H1 (cell line): Measurements from ENCODE around the gene S100A14. TPM values are rescaled to one million over a fixed set of nuclear protein-coding genes. Genes with fewer than 3 reads are reported as not detected.

Experiments used
- CTCF ChIA-PET: fragments of 300-600 bp; sonication (Branson Sonifier 250); formaldehyde crosslinking; loops from one replicate; lab custom pipeline; 2021; ENCODE audit not compliant: partially characterized antibody; lab: Charles Lee
- POLR2A ChIA-PET: fragments of 300-600 bp; sonication (Branson Sonifier 250); formaldehyde crosslinking; loops from one replicate; lab custom pipeline; 2021; ENCODE audit warnings: inconsistent platforms; ENCODE audit not compliant: partially characterized antibody; lab: Charles Lee
- DNase-seq, 2 experiments: peaks; one replicate each; pipeline versions ENCODE4 v3.0.0 to v3.0.0-alpha.2; 2010 to 2022; ENCODE audit warnings: low spot score in 2 of 2, low read depth in 1 of 2, mixed read lengths in 1 of 2
- FAIRE-seq: peaks from 2 replicates; lab custom pipeline; 2011; peaks lifted over from hg19 to GRCh38; lab: Jason Lieb, UNC
- H2AFZ ChIP-seq: 2 replicates; pipeline ENCODE4 v1.8.1; 2012; ENCODE audit warnings: low read length, inconsistent platforms
- H2AK5ac ChIP-seq: 2 replicates; pipeline ENCODE4 v1.6.1; 2013; ENCODE audit warnings: low read depth, low read length
- H2BK120ac ChIP-seq: replicated peaks from 2 replicates; pipeline ENCODE3; 2013; ENCODE audit warnings: low read depth, low read length, inconsistent platforms
- H2BK12ac ChIP-seq: 2 replicates; pipeline ENCODE4 v1.6.1; 2013; ENCODE audit warnings: low read depth, low read length
- H2BK15ac ChIP-seq: 2 replicates; pipeline ENCODE4 v1.6.1; 2013; ENCODE audit warnings: low read length
- H2BK20ac ChIP-seq: 2 replicates; pipeline ENCODE4 v1.6.1; 2013; ENCODE audit warnings: low read length
- H2BK5ac ChIP-seq: 2 replicates; pipeline ENCODE4 v1.6.1; 2013; ENCODE audit warnings: low read depth, low read length
- H3K14ac ChIP-seq: 2 replicates; pipeline ENCODE4 v1.6.1; 2013; ENCODE audit warnings: inconsistent platforms; ENCODE audit not compliant: insufficient read length
- H3K18ac ChIP-seq: 2 replicates; pipeline ENCODE4 v1.6.1; 2013; ENCODE audit warnings: low read length; ENCODE audit errors: extremely low read depth
- H3K23ac ChIP-seq: 2 replicates; pipeline ENCODE4 v1.6.1; 2013; ENCODE audit warnings: inconsistent platforms; ENCODE audit not compliant: insufficient read length
- H3K23me2 ChIP-seq: 2 replicates; pipeline ENCODE4 v1.6.1; 2013; ENCODE audit warnings: low read depth, low read length
- H3K27ac ChIP-seq: 2 replicates; pipeline ENCODE4 v1.6.1; 2011; ENCODE audit warnings: low read depth, low read length, inconsistent platforms
- H3K27me3 ChIP-seq, 4 experiments: replicated peaks in 1 of 4; 1 replicate in 1 of 4; 2 replicates in 3 of 4; pipeline versions ENCODE4 v1.6.1 to v1.8.1; 2011 to 2013; ENCODE audit warnings: low read length in 3 of 4, mild to moderate bottlenecking in 3 of 4, inconsistent platforms in 2 of 4, mixed read lengths in 2 of 4, moderate library complexity in 1 of 4; ENCODE audit not compliant: control insufficient read depth in 3 of 4, insufficient read depth in 3 of 4; ENCODE audit errors: extremely low read depth in 1 of 4
- H3K36me3 ChIP-seq, 4 experiments: 2 replicates each; pipeline versions ENCODE4 v1.6.1 to v1.8.1; 2011 to 2013; ENCODE audit warnings: mild to moderate bottlenecking in 4 of 4, low read length in 3 of 4, moderate library complexity in 2 of 4, control low read depth in 1 of 4, inconsistent platforms in 1 of 4; ENCODE audit not compliant: insufficient read depth in 4 of 4, control insufficient read depth in 2 of 4
- H3K4ac ChIP-seq: replicated peaks from 2 replicates; pipeline ENCODE3; 2013; ENCODE audit warnings: low read length, low read depth, mixed read lengths, inconsistent platforms; ENCODE audit not compliant: insufficient read length
- H3K4me1 ChIP-seq, 4 experiments: replicated peaks in 1 of 4; 1 replicate in 1 of 4; 2 replicates in 3 of 4; pipeline versions ENCODE4 v1.6.1 to v1.8.1; 2011 to 2013; ENCODE audit warnings: low read length in 3 of 4, inconsistent platforms in 2 of 4, mixed read lengths in 1 of 4; ENCODE audit not compliant: insufficient read depth in 4 of 4, control insufficient read depth in 3 of 4
- H3K4me2 ChIP-seq, 2 experiments: 2 replicates each; pipeline versions ENCODE4 v1.6.1 to v1.8.1; 2011 to 2013; ENCODE audit warnings: low read depth in 2 of 2, low read length in 2 of 2, control low read depth in 1 of 2, inconsistent platforms in 1 of 2, mild to moderate bottlenecking in 1 of 2; ENCODE audit not compliant: insufficient read depth in 1 of 2
- H3K4me3 ChIP-seq, 4 experiments: fragments of 200-600, 300-600 bp in 1 of 4; sonication (generic), shearing (Covaris generic), sonication (Bioruptor Twin) in 1 of 4; 2 replicates each; pipeline versions ENCODE4 v1.5.1 to v1.8.1; 2011 to 2016; ENCODE audit warnings: low read length in 4 of 4, low read depth in 3 of 4, control low read depth in 2 of 4, inconsistent platforms in 2 of 4, mild to moderate bottlenecking in 2 of 4, mixed read lengths in 1 of 4, moderate library complexity in 1 of 4; ENCODE audit not compliant: insufficient read depth in 2 of 4; ENCODE audit errors: extremely low read depth in 1 of 4
- H3K56ac ChIP-seq: replicated peaks from 2 replicates; pipeline ENCODE3; 2013; ENCODE audit warnings: low read depth, mild to moderate bottlenecking, mixed read lengths, low read length, inconsistent platforms; ENCODE audit not compliant: insufficient read length
- H3K79me1 ChIP-seq: 2 replicates; pipeline ENCODE4 v1.6.1; 2013; ENCODE audit warnings: low read depth, low read length, control low read depth
- H3K79me2 ChIP-seq, 2 experiments: 2 replicates each; pipeline versions ENCODE4 v1.6.1 to v1.8.1; 2012 to 2013; ENCODE audit warnings: low read length in 2 of 2, mild to moderate bottlenecking in 2 of 2, inconsistent platforms in 1 of 2; ENCODE audit not compliant: insufficient read depth in 2 of 2, control insufficient read depth in 1 of 2
- H3K9ac ChIP-seq, 4 experiments: replicated peaks in 1 of 4; 1 replicate in 1 of 4; 2 replicates in 3 of 4; pipeline versions ENCODE4 v1.6.1 to v1.8.1; 2011 to 2013; ENCODE audit warnings: low read depth in 3 of 4, low read length in 3 of 4, control low read depth in 2 of 4, mild to moderate bottlenecking in 2 of 4, moderate library complexity in 2 of 4, inconsistent platforms in 1 of 4; ENCODE audit errors: extremely low read depth in 1 of 4
- H3K9me3 ChIP-seq, 2 experiments: 2 replicates each; pipeline versions ENCODE4 v1.6.1 to v1.8.1; 2012 to 2013; ENCODE audit warnings: mild to moderate bottlenecking in 2 of 2, moderate library complexity in 2 of 2, control low read depth in 1 of 2, inconsistent platforms in 1 of 2, low read depth in 1 of 2, low read length in 1 of 2, mixed read lengths in 1 of 2; ENCODE audit not compliant: insufficient read depth in 2 of 2
- H4K20me1 ChIP-seq, 2 experiments: replicated peaks in 1 of 2; 2 replicates each; pipeline versions ENCODE3 to v1.8.1; 2011 to 2013; ENCODE audit warnings: inconsistent platforms in 2 of 2, low read length in 2 of 2, mild to moderate bottlenecking in 1 of 2; ENCODE audit not compliant: insufficient read depth in 2 of 2, control insufficient read depth in 1 of 2
- H4K5ac ChIP-seq: 2 replicates; pipeline ENCODE4 v1.6.1; 2013; ENCODE audit warnings: low read length, low read depth, mixed read lengths, inconsistent platforms; ENCODE audit not compliant: insufficient read length
- H4K8ac ChIP-seq: 2 replicates; pipeline ENCODE4 v1.8.0; 2013; ENCODE audit warnings: mild to moderate bottlenecking, moderate library complexity, low read length, inconsistent platforms; ENCODE audit not compliant: insufficient read depth; ENCODE audit errors: extremely low read depth
- H4K91ac ChIP-seq: replicated peaks from 2 replicates; pipeline ENCODE3; 2013; ENCODE audit warnings: low read length, mixed read lengths, inconsistent platforms; ENCODE audit not compliant: insufficient read length
- CTCF ChIP-seq, 3 experiments: IDR thresholded peaks; 1 replicate in 2 of 3; 2 replicates in 1 of 3; pipeline versions ENCODE4 v1.5.1 to v1.6.1; 2011; ENCODE audit warnings: low read length in 3 of 3, mild to moderate bottlenecking in 3 of 3, inconsistent platforms in 2 of 3, low read depth in 1 of 3, moderate library complexity in 1 of 3; ENCODE audit not compliant: insufficient read depth in 1 of 3; ENCODE audit errors: control extremely low read depth in 1 of 3
- EGR1 ChIP-seq: IDR thresholded peaks from 2 replicates; pipeline ENCODE4 v1.6.1; 2011; ENCODE audit warnings: low read depth, low read length, borderline replicate concordance
- GTF2F1 ChIP-seq: IDR thresholded peaks from 2 replicates; pipeline ENCODE4 v1.6.1; 2012; ENCODE audit warnings: low read depth, low read length, improper control_type of control experiment, borderline replicate concordance
- MAX ChIP-seq: IDR thresholded peaks from 2 replicates; pipeline ENCODE4 v1.6.1; 2012; ENCODE audit warnings: inconsistent platforms
- RAD21 ChIP-seq, 2 experiments: IDR thresholded peaks in 1 of 2; conservative IDR thresholded peaks in 1 of 2; 2 replicates each; pipeline ENCODE4 v1.6.1; 2011; ENCODE audit warnings: low read depth in 2 of 2, low read length in 2 of 2, improper control_type of control experiment in 1 of 2, inconsistent platforms in 1 of 2, mild to moderate bottlenecking in 1 of 2, moderate library complexity in 1 of 2
- SIN3A ChIP-seq, 2 experiments: IDR thresholded peaks in 1 of 2; conservative IDR thresholded peaks in 1 of 2; 2 replicates each; pipeline ENCODE4 v1.6.1; 2011 to 2012; ENCODE audit warnings: low read length in 2 of 2, improper control_type of control experiment in 1 of 2, low read depth in 1 of 2, mild to moderate bottlenecking in 1 of 2
- TBP ChIP-seq: IDR thresholded peaks from 2 replicates; pipeline ENCODE4 v1.6.1; 2011; ENCODE audit warnings: low read depth, low read length, improper control_type of control experiment
- YY1 ChIP-seq: IDR thresholded peaks from 2 replicates; pipeline ENCODE4 v1.6.1; 2011; ENCODE audit warnings: low read depth, mild to moderate bottlenecking, low read length
- WGBS, 2 experiments: shearing (Covaris generic) in 1 of 2; methylation state at CpG; one replicate each; pipeline versions ENCODE4 v1.1.6 to v1.1.7; 2013 to 2015; ENCODE audit warnings: low lambda C conversion rate in 2 of 2, mixed read lengths in 2 of 2, inconsistent platforms in 1 of 2, low coverage in 1 of 2, missing lambda C conversion rate in 1 of 2; ENCODE audit not compliant: insufficient replicate concordance in 2 of 2, insufficient coverage in 1 of 2, insufficient read length in 1 of 2; ENCODE audit errors: extremely low coverage in 1 of 2, missing lambda C conversion rate in 1 of 2; 5-methylcytosine and 5-hydroxymethylcytosine counted together
- polyA plus RNA-seq, 7 experiments: library from polyadenylated mRNA; depleted of rRNA in 3 of 7; stranded (reverse) in 5 of 7; unstranded in 2 of 7; fragments of >200 nt in 5 of 7; fragments of 200-250 nt in 2 of 7; gene quantifications; 1 replicate in 5 of 7; 2 replicates in 1 of 7; 4 replicates in 1 of 7; pipeline versions ENCODE4 v1.2.1 to v1.2.3, GENCODE V29; 2011 to 2013; ENCODE audit warnings: missing spikeins in 2 of 7, mixed read lengths in 2 of 7
- total RNA-seq: library from RNA; stranded (reverse); fragmentation: NEBNext Ultra II Directional; extraction: Animal tissue kit (Norgen Biotek cat#: 25700); gene quantifications from 2 replicates; pipeline ENCODE4 v1.2.1, GENCODE V29; 2021

Gene S100A14
- total and polyA plus RNA-seq, 2 of the 8 experiments (the other 6 are each of a cell fraction or from before 2014, with no cell fraction given): 1.4 to 5.3 TPM

- POLR2A ChIA-PET: interaction anchor here (0.6 to 15.3 kb wide), 7 partner anchors 10 to 78 kb away, joined by 3 to 261 read pairs (median 3); partner anchors contain the start of genes CHTOP, S100A1 and S100A13
- H2AK5ac ChIP-seq: no peak overlapping the region
- WGBS, 2 experiments: 43% methylated on average over 6 of the region's 6 CpGs; no CpG with 5 or more reads in 1 of the 2 experiments
- no peak overlapping the region for H2AFZ ChIP-seq
- H3K79me1 ChIP-seq: no peaks in the 10 kb centered on the region
- H3K79me2 ChIP-seq: no peaks in the 10 kb centered on the region
- TF ChIP-seq TBP: 0 out of 2 replicates have a peak, but pooled peaks have one; percentile 33
- TF ChIP-seq GTF2F1: no peak
- TF ChIP-seq MAX: peak; percentile 71; the same call in 1 of the 2 replicates
- peak; percentile 75 for TF ChIP-seq YY1
- peak; percentile 93 to 99 (median 94) for TF ChIP-seq CTCF (IDR thresholded peaks at IDR 0.05; ENCODE audit: control extremely low read depth in 1 of 3, insufficient read depth in 1 of 3, low read depth in 1 of 3, low read length in 3 of 3)
- TF ChIP-seq EGR1: no peak
- TF ChIP-seq SIN3A (conservative IDR thresholded peaks at IDR 0.05 in 1 of 2, IDR thresholded peaks at IDR 0.05 in 1 of 2; ENCODE audit: low read depth in 1 of 2, low read length in 2 of 2): peak; percentile 59 to 86; a peak in 2 of 4 replicates
- peak; percentile 67 to 83 for TF ChIP-seq RAD21 (IDR thresholded peaks at IDR 0.05 in 1 of 2, conservative IDR thresholded peaks at IDR 0.05 in 1 of 2; ENCODE audit: low read depth in 2 of 2, low read length in 2 of 2)
- H2BK15ac ChIP-seq: no peak overlapping the region
- H3K36me3 ChIP-seq: peaks cover 0 to 6% (median 0%) of the 10 kb centered on the region in 4 experiments; a peak in 4 of 8 replicates
- CTCF ChIA-PET: interaction anchor here (0.6 to 15.9 kb wide), 27 partner anchors 10 to 460 kb away, joined by 3 to 224 read pairs (median 4); partner anchors contain the start of genes PGLYRP4, S100A1, S100A13 and S100A6
- no peak overlapping the region for H4K5ac ChIP-seq
- no peak overlapping the region for H3K27ac ChIP-seq
- no peak overlapping the region for H3K56ac ChIP-seq
- H3K4me1 ChIP-seq: peaks cover 0 to 13% (median 5%) of the 10 kb centered on the region in 4 experiments; a peak in 6 of 7 replicates
- H3K14ac ChIP-seq: no peak overlapping the region
- peak; percentile 54 to 89 for DNase-seq
- no peak overlapping the region for H3K4me2 ChIP-seq
- H3K9me3 ChIP-seq: no peaks in the 10 kb centered on the region
- H4K8ac ChIP-seq: no peak overlapping the region
- H3K18ac ChIP-seq: no peak overlapping the region
- no peak overlapping the region for H2BK20ac ChIP-seq
- no peak overlapping the region for H3K4ac ChIP-seq
- H3K9ac ChIP-seq: no peak overlapping the region
- no peak overlapping the region for H2BK5ac ChIP-seq
- no peaks in the 10 kb centered on the region for H3K27me3 ChIP-seq
- FAIRE-seq: peak; percentile 19
- H2BK120ac ChIP-seq: no peak overlapping the region
- H3K23me2 ChIP-seq: no peaks in the 10 kb centered on the region; the same call in none of the 2 replicates
- no peak overlapping the region for H3K4me3 ChIP-seq
- H2BK12ac ChIP-seq: no peak overlapping the region
- H4K20me1 ChIP-seq: no peaks in the 10 kb centered on the region
- no peak overlapping the region for H4K91ac ChIP-seq
- no peak overlapping the region for H3K23ac ChIP-seq
These were observed 1.5 kb upstream of the S100A14 start for GRCh38 chr1:153617663-153618062.
